ENCODE measurements around the gene DENND4A.

GRCh38 chr15:65623103-65623502 is 169.0 kb downstream of the DENND4A start:
- TF ChIP-seq CTCF (IDR thresholded peaks at IDR 0.05) (no peak), POLR2A (IDR thresholded peaks at IDR 0.05) (no peak)
